IMR-90 (cell line): ENCODE measurements around the gene RAI1. TPM values are rescaled to one million over a fixed set of nuclear protein-coding genes. Genes with fewer than 3 reads are reported as not detected.

Experiments used
- ATAC-seq: fragments of 200-7000 bp; cut with Tn5 transposase; 2 replicates; pipeline ENCODE4 v1.9.1; 2020; ENCODE audit warnings: low read depth, mild to moderate bottlenecking, moderate library complexity
- BruUV-seq: library from RNA; stranded (reverse); fragments of 400-500 nt; replicated peaks from 2 replicates; lab custom pipeline; 2021; lab: Mats Ljungman, UMichigan
- CTCF ChIA-PET: fragments of 300-600 bp; formaldehyde crosslinking; extraction: SDS; loops from one replicate; lab custom pipeline; 2021; ENCODE audit warnings: antibody characterized with exemption; lab: Yijun Ruan, JAX
- POLR2A ChIA-PET: fragments of 300-600 bp; sonication (Branson Sonifier 250); formaldehyde crosslinking; loops from one replicate; lab custom pipeline; 2022; ENCODE audit warnings: antibody characterized with exemption; ENCODE audit not compliant: unreplicated experiment; lab: Charles Lee
- DNase-seq: peaks from one replicate; pipeline ENCODE4 v3.0.0; 2013
- H2AFZ ChIP-seq: replicated peaks from 2 replicates; pipeline ENCODE3; 2013; ENCODE audit warnings: low read length, mild to moderate bottlenecking; ENCODE audit not compliant: poor library complexity
- H2AK5ac ChIP-seq: 2 replicates; pipeline ENCODE4 v1.6.1; 2013; ENCODE audit warnings: low read depth, low read length, inconsistent platforms
- H2AK9ac ChIP-seq: replicated peaks from 2 replicates; pipeline ENCODE3; 2013; ENCODE audit warnings: mild to moderate bottlenecking, low read depth, low read length, moderate library complexity; ENCODE audit not compliant: poor library complexity
- H2BK120ac ChIP-seq: 2 replicates; pipeline ENCODE4 v1.6.1; 2013; ENCODE audit warnings: low read depth, low read length, inconsistent platforms
- H2BK15ac ChIP-seq: 3 replicates; pipeline ENCODE4 v1.6.1; 2013; ENCODE audit warnings: low read depth, low read length, inconsistent platforms
- H2BK20ac ChIP-seq: 2 replicates; pipeline ENCODE4 v1.6.1; 2013; ENCODE audit warnings: low read depth, mild to moderate bottlenecking, inconsistent platforms, low read length, moderate library complexity
- H2BK5ac ChIP-seq: 2 replicates; pipeline ENCODE4 v1.6.1; 2013; ENCODE audit warnings: mild to moderate bottlenecking, low read depth, low read length, inconsistent platforms; ENCODE audit not compliant: poor library complexity, severe bottlenecking
- H3K14ac ChIP-seq: replicated peaks from 2 replicates; pipeline ENCODE4 v1.6.1; 2013; ENCODE audit warnings: low read depth, low read length, inconsistent platforms
- H3K18ac ChIP-seq: 2 replicates; pipeline ENCODE4 v1.6.1; 2013; ENCODE audit warnings: low read depth, low read length, control low read depth
- H3K23ac ChIP-seq: 2 replicates; pipeline ENCODE4 v1.6.1; 2013; ENCODE audit warnings: low read depth, low read length, inconsistent platforms
- H3K27ac ChIP-seq: 2 replicates; pipeline ENCODE4 v1.5.1; 2013; ENCODE audit warnings: mild to moderate bottlenecking, control low read depth, low read length; ENCODE audit not compliant: insufficient read depth
- H3K27me3 ChIP-seq: 2 replicates; pipeline ENCODE4 v1.6.1; 2013; ENCODE audit warnings: low read length; ENCODE audit not compliant: control insufficient read depth, insufficient read depth
- H3K36me3 ChIP-seq: 2 replicates; pipeline ENCODE4 v1.6.1; 2013; ENCODE audit warnings: low read length, mixed read lengths; ENCODE audit not compliant: control insufficient read depth, insufficient read depth
- H3K4ac ChIP-seq: 2 replicates; pipeline ENCODE4 v1.6.1; 2013; ENCODE audit warnings: low read depth, low read length, inconsistent platforms
- H3K4me1 ChIP-seq: 2 replicates; pipeline ENCODE4 v1.6.1; 2013; ENCODE audit warnings: low read length, mixed read lengths; ENCODE audit not compliant: control insufficient read depth, insufficient read depth
- H3K4me2 ChIP-seq: 2 replicates; pipeline ENCODE4 v1.6.1; 2013; ENCODE audit warnings: low read depth, mild to moderate bottlenecking, control low read depth, low read length, moderate library complexity
- H3K4me3 ChIP-seq: 2 replicates; pipeline ENCODE4 v1.5.1; 2013; ENCODE audit warnings: low read depth, mild to moderate bottlenecking, control low read depth, low read length, moderate library complexity; ENCODE audit not compliant: insufficient read depth
- H3K56ac ChIP-seq: 2 replicates; pipeline ENCODE4 v1.6.1; 2013; ENCODE audit warnings: low read length, inconsistent platforms; ENCODE audit not compliant: insufficient read depth; ENCODE audit errors: extremely low read depth
- H3K79me1 ChIP-seq, 2 experiments: 2 replicates each; pipeline ENCODE4 v1.6.1; 2013; ENCODE audit warnings: low read length in 2 of 2, inconsistent platforms in 1 of 2, low read depth in 1 of 2
- H3K9ac ChIP-seq: 2 replicates; pipeline ENCODE4 v1.6.1; 2013; ENCODE audit warnings: low read depth, low read length, control low read depth
- H3K9me1 ChIP-seq: 2 replicates; pipeline ENCODE4 v1.6.1; 2013; ENCODE audit warnings: low read length, inconsistent platforms; ENCODE audit not compliant: insufficient read depth
- H3K9me3 ChIP-seq: 2 replicates; pipeline ENCODE4 v1.6.1; 2013; ENCODE audit warnings: low read length; ENCODE audit not compliant: control insufficient read depth, insufficient read depth
- H4K20me1 ChIP-seq: 2 replicates; pipeline ENCODE4 v1.6.1; 2013; ENCODE audit warnings: low read length, inconsistent platforms; ENCODE audit not compliant: insufficient read depth
- H4K5ac ChIP-seq: 2 replicates; pipeline ENCODE4 v1.6.1; 2013; ENCODE audit warnings: mild to moderate bottlenecking, low read depth, low read length, control low read depth
- H4K8ac ChIP-seq, 2 experiments: 2 replicates each; pipeline ENCODE4 v1.6.1; 2013; ENCODE audit warnings: low read depth in 2 of 2, low read length in 2 of 2, control low read depth in 1 of 2, inconsistent platforms in 1 of 2
- H4K91ac ChIP-seq: 2 replicates; pipeline ENCODE4 v1.6.1; 2013; ENCODE audit warnings: low read depth, low read length, inconsistent platforms; ENCODE audit not compliant: insufficient read depth
- BHLHE40 ChIP-seq: fragments of 150-350 bp; IDR thresholded peaks from 2 replicates; pipeline ENCODE4 v1.6.1; 2016; ENCODE audit warnings: mild to moderate bottlenecking, low read depth, low read length
- CEBPB ChIP-seq: IDR thresholded peaks from 2 replicates; pipeline ENCODE4 v1.6.1; 2012; ENCODE audit warnings: low read depth, low read length, improper control_type of control experiment
- CHD1 ChIP-seq: IDR thresholded peaks from 2 replicates; pipeline ENCODE4 v1.6.1; 2012; ENCODE audit warnings: low read depth, low read length, improper control_type of control experiment
- FOS ChIP-seq: fragments of 150-350 bp; IDR thresholded peaks from 2 replicates; pipeline ENCODE4 v1.6.1; 2016; ENCODE audit warnings: low read depth, low read length
- MAFK ChIP-seq: IDR thresholded peaks from 2 replicates; pipeline ENCODE4 v1.6.1; 2012; ENCODE audit warnings: low read depth, low read length, improper control_type of control experiment
- MAZ ChIP-seq: IDR thresholded peaks from 2 replicates; pipeline ENCODE4 v1.6.1; 2012; ENCODE audit warnings: low read depth, mild to moderate bottlenecking, low read length, improper control_type of control experiment, moderate library complexity, borderline replicate concordance
- MXI1 ChIP-seq: IDR thresholded peaks from 2 replicates; pipeline ENCODE4 v1.6.1; 2012; ENCODE audit warnings: low read depth, mild to moderate bottlenecking, low read length, moderate library complexity, borderline replicate concordance
- NFE2L2 ChIP-seq: fragments of 150-350 bp; IDR thresholded peaks from 2 replicates; pipeline ENCODE4 v1.6.1; 2016; ENCODE audit warnings: low read depth, mild to moderate bottlenecking, low read length
- POLR2A ChIP-seq: IDR thresholded peaks from 2 replicates; pipeline ENCODE4 v1.6.1; 2012; ENCODE audit warnings: mild to moderate bottlenecking, low read depth, low read length
- RAD21 ChIP-seq: IDR thresholded peaks from 2 replicates; pipeline ENCODE4 v1.6.1; 2012; ENCODE audit warnings: low read length, improper control_type of control experiment
- RCOR1 ChIP-seq: IDR thresholded peaks from 2 replicates; pipeline ENCODE4 v1.6.1; 2012; ENCODE audit warnings: mild to moderate bottlenecking, low read length, improper control_type of control experiment; ENCODE audit not compliant: insufficient replicate concordance
- RFX5 ChIP-seq: IDR thresholded peaks from 2 replicates; pipeline ENCODE4 v1.8.0; 2012; ENCODE audit warnings: low read depth, mild to moderate bottlenecking, low read length, moderate library complexity
- SMC3 ChIP-seq: fragments of 150-350 bp; IDR thresholded peaks from 2 replicates; pipeline ENCODE4 v1.6.1; 2016; ENCODE audit warnings: low read depth, mild to moderate bottlenecking, antibody characterized with exemption, low read length, moderate library complexity
- WGBS, 2 experiments: methylation state at CpG; one replicate each; pipeline versions ENCODE4 v1.1.5 to v1.1.7; 2013; ENCODE audit warnings: missing lambda C conversion rate in 2 of 2; ENCODE audit not compliant: insufficient read length in 1 of 2; ENCODE audit errors: extremely low coverage in 2 of 2; 5-methylcytosine and 5-hydroxymethylcytosine counted together
- dilution Hi-C: fragments of 300-500 bp; cut with HindIII; formaldehyde crosslinking; loops from one replicate; pipeline ENCODE4 v1.14.3; 2018; ENCODE audit warnings: low sequenced_read_pairs; ENCODE audit not compliant: unreplicated experiment
- in situ Hi-C: fragments of 300-500 bp; cut with MboI; formaldehyde crosslinking; loops from 3 replicates; pipeline ENCODE4 v1.14.3; 2019; ENCODE audit warnings: low sequenced_read_pairs, inconsistent platforms, mixed read lengths
- intact Hi-C: fragments of 100-400 bp; cut with micrococcal nuclease; formaldehyde crosslinking; loops from 2 replicates; pipeline ENCODE4 v1.10.0; 2022
- polyA plus RNA-seq, 3 experiments: library from polyadenylated mRNA; depleted of rRNA; stranded (reverse); fragments of >200 nt; gene quantifications; 2 replicates each; pipeline ENCODE4 v1.2.3, GENCODE V29; 2012; ENCODE audit warnings: low replicate concordance in 1 of 3
- total RNA-seq: library from RNA; depleted of rRNA; stranded (reverse); fragments of >200 nt; gene quantifications from 2 replicates; pipeline ENCODE4 v1.2.3, GENCODE V29; 2012
- TF ChIP-seq, protein P1 (sequence below): fragments of 150-350 bp; IDR thresholded peaks from 2 replicates; pipeline ENCODE4 v1.6.1; 2016; ENCODE audit warnings: low read depth, mild to moderate bottlenecking, low read length, moderate library complexity, borderline replicate concordance
- TF ChIP-seq, protein P2 (sequence below): conservative IDR thresholded peaks from 2 replicates; pipeline ENCODE4 v1.5.1; 2012; ENCODE audit warnings: mild to moderate bottlenecking, low read depth, low read length, improper control_type of control experiment
- TF ChIP-seq, protein P3 (sequence below): fragments of 150-350 bp; IDR thresholded peaks from 2 replicates; pipeline ENCODE4 v1.6.1; 2017; ENCODE audit warnings: mild to moderate bottlenecking, antibody characterized with exemption, low read length, low read depth

The RAI1 gene
- total and polyA plus RNA-seq, 2 of the 4 experiments (the other 2 are of a cell fraction), result 1.8 to 10.5 TPM

DNA sequence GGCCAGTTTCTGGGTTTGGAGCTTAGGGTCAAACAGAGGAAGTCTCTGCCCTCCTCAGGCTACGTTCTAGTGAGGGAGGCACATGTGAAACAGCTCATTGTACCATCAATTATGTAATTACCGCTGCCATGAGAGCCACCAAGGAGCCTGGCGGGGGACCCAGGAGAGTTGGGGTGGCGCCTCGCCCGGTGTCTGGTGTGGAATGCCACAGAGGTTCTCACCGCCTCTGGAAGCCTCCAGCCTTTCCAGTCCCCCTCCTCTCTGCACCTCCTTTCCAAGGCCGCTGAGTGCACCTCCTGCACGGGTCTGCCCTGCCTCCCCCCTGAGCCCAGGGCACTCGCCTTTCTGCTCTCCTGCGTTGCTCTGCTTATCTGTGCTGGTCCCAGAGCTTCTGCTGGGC lies 104.1 kb downstream of the RAI1 start:
- POLR2A ChIA-PET, result no interaction called here
- H4K91ac ChIP-seq, result no peak overlapping the region; the same call in 1 of the 2 replicates
- H2AK9ac ChIP-seq, result no peak overlapping the region
- H2BK15ac ChIP-seq, result no peak overlapping the region; the same call in 2 of the 3 replicates
- no peak overlapping the region for H3K27ac ChIP-seq
- no peak overlapping the region for H2AK5ac ChIP-seq
- no peak overlapping the region for H3K4me2 ChIP-seq
- H4K5ac ChIP-seq, result no peak overlapping the region
- H3K18ac ChIP-seq, result no peak overlapping the region
- 92% methylated on average over 4 of the region's 11 CpGs; no CpG with 5 or more reads in 1 of the 2 experiments for WGBS, 2 experiments
- in situ Hi-C loops (no loop called here), dilution Hi-C loops (no loop called here), intact Hi-C loops (loop anchor here (10.0 kb wide), 1 partner anchor 101 kb away; the partner anchor contains the start of gene RAI1)
- H3K9ac ChIP-seq, result no peak overlapping the region
- no TSS peak for BruUV-seq
- H3K4ac ChIP-seq, result no peak overlapping the region
- no peak overlapping the region for H3K4me3 ChIP-seq
- no peak overlapping the region for H3K56ac ChIP-seq
- TF ChIP-seq BHLHE40 (no peak), MXI1 (no peak), FOS (no peak), RFX5 (no peak), MAFK (no peak), SMC3 (no peak), CEBPB (no peak), RCOR1 (no peak), RAD21 (no peak), MAZ (no peak), POLR2A (no peak), NFE2L2 (no peak), CHD1 (no peak)
- TF ChIP-seq, protein P1, sequence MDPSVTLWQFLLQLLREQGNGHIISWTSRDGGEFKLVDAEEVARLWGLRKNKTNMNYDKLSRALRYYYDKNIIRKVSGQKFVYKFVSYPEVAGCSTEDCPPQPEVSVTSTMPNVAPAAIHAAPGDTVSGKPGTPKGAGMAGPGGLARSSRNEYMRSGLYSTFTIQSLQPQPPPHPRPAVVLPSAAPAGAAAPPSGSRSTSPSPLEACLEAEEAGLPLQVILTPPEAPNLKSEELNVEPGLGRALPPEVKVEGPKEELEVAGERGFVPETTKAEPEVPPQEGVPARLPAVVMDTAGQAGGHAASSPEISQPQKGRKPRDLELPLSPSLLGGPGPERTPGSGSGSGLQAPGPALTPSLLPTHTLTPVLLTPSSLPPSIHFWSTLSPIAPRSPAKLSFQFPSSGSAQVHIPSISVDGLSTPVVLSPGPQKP, result no peak
- TF ChIP-seq, protein P2, sequence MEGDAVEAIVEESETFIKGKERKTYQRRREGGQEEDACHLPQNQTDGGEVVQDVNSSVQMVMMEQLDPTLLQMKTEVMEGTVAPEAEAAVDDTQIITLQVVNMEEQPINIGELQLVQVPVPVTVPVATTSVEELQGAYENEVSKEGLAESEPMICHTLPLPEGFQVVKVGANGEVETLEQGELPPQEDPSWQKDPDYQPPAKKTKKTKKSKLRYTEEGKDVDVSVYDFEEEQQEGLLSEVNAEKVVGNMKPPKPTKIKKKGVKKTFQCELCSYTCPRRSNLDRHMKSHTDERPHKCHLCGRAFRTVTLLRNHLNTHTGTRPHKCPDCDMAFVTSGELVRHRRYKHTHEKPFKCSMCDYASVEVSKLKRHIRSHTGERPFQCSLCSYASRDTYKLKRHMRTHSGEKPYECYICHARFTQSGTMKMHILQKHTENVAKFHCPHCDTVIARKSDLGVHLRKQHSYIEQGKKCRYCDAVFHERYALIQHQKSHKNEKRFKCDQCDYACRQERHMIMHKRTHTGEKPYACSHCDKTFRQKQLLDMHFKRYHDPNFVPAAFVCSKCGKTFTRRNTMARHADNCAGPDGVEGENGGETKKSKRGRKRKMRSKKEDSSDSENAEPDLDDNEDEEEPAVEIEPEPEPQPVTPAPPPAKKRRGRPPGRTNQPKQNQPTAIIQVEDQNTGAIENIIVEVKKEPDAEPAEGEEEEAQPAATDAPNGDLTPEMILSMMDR, result no peak
- TF ChIP-seq, protein P3, sequence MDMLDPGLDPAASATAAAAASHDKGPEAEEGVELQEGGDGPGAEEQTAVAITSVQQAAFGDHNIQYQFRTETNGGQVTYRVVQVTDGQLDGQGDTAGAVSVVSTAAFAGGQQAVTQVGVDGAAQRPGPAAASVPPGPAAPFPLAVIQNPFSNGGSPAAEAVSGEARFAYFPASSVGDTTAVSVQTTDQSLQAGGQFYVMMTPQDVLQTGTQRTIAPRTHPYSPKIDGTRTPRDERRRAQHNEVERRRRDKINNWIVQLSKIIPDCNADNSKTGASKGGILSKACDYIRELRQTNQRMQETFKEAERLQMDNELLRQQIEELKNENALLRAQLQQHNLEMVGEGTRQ, result no peak
- H4K8ac ChIP-seq, result no peak overlapping the region
- no peak overlapping the region for H2BK20ac ChIP-seq
- H2BK120ac ChIP-seq, result no peak overlapping the region
- no peak overlapping the region for H3K23ac ChIP-seq
- CTCF ChIA-PET, result no interaction called here
- H3K4me1 ChIP-seq, result peaks cover 40% of the 10 kb centered on the region
- peaks cover 4% of the 10 kb centered on the region for H3K9me1 ChIP-seq
- no peak overlapping the region for H2AFZ ChIP-seq
- H3K14ac ChIP-seq, result no peak overlapping the region
- no peaks in the 10 kb centered on the region; the same call in 1 of the 2 replicates for H3K36me3 ChIP-seq
- peaks cover 100% of the 10 kb centered on the region for H4K20me1 ChIP-seq
- no peak overlapping the region for H2BK5ac ChIP-seq
- no peak for DNase-seq
- H3K27me3 ChIP-seq, result no peaks in the 10 kb centered on the region
- H3K9me3 ChIP-seq, result no peaks in the 10 kb centered on the region
- no peak for ATAC-seq
- peaks cover 12 to 88% of the 10 kb centered on the region in 2 experiments; a peak in 2 of 4 replicates for H3K79me1 ChIP-seq
